ENCODE measurements around the gene PDE4D. TPM values are rescaled to one million over a fixed set of nuclear protein-coding genes. Genes with fewer than 3 reads are reported as not detected.

Gene PDE4D
- total RNA-seq, 1 donor from 2014 or later: 44.8 TPM

- no peak for TF ChIP-seq CTCF (IDR thresholded peaks at IDR 0.05)
- intact Hi-C loops (cut with DNase I): no loop called here
- H3K27me3 ChIP-seq: no peaks in the 10 kb centered on the region
- no peaks in the 10 kb centered on the region for H3K4me1 ChIP-seq
- DNase-seq (ENCODE audit: low spot score in 2 of 2): no peak
- H3K4me3 ChIP-seq: no peak overlapping the region
- H3K36me3 ChIP-seq: no peaks in the 10 kb centered on the region
- no peaks in the 10 kb centered on the region for H3K9me3 ChIP-seq
- no peak overlapping the region for H3K27ac ChIP-seq
These were observed 561.1 kb downstream of the PDE4D start for GRCh38 chr5:59332236-59332973.

- H3K9me3 ChIP-seq: no peaks in the 10 kb centered on the region
- H3K36me3 ChIP-seq: no peaks in the 10 kb centered on the region
- H3K27ac ChIP-seq: no peak overlapping the region
- intact Hi-C loops (cut with DNase I): no loop called here
- H3K4me3 ChIP-seq: no peak overlapping the region
- TF ChIP-seq CTCF (IDR thresholded peaks at IDR 0.05): no peak
- no peaks in the 10 kb centered on the region for H3K27me3 ChIP-seq
- no peaks in the 10 kb centered on the region for H3K4me1 ChIP-seq
- DNase-seq (ENCODE audit: low spot score in 2 of 2): no peak
These were observed 562.8 kb downstream of the PDE4D start for GRCh38 chr5:59330680-59331079.

- H3K4me3 ChIP-seq: no peak overlapping the region
- no peaks in the 10 kb centered on the region for H3K9me3 ChIP-seq
- no peaks in the 10 kb centered on the region for H3K27me3 ChIP-seq
- no peaks in the 10 kb centered on the region for H3K36me3 ChIP-seq
- no peaks in the 10 kb centered on the region for H3K4me1 ChIP-seq
- no peak for TF ChIP-seq CTCF (IDR thresholded peaks at IDR 0.05)
- no peak for DNase-seq (ENCODE audit: low spot score in 2 of 2)
- no peak overlapping the region for H3K27ac ChIP-seq
- intact Hi-C loops (cut with DNase I): no loop called here
These were observed 564.7 kb downstream of the PDE4D start for GRCh38 chr5:59328709-59329296.

GRCh38 chr5:59327191-59327980 lies 566.1 kb downstream of the PDE4D start:
- no peak overlapping the region for H3K27ac ChIP-seq

GRCh38 chr5:59326596-59326995 lies 566.9 kb downstream of the PDE4D start:
- H3K4me3 ChIP-seq: no peak overlapping the region

More at GRCh38 chr5:59327191-59327980, 566.1 kb downstream of the PDE4D start:
- no peak for TF ChIP-seq CTCF (IDR thresholded peaks at IDR 0.05)
- Histone ChIP-seq H3K27me3 (no peaks in the 10 kb centered on the region), H3K9me3 (no peaks in the 10 kb centered on the region), H3K36me3 (no peaks in the 10 kb centered on the region), H3K4me1 (no peaks in the 10 kb centered on the region), H3K4me3 (no peak overlapping the region)
- intact Hi-C loops (cut with DNase I): no loop called here
- DNase-seq (ENCODE audit: low spot score in 2 of 2): no peak

More at GRCh38 chr5:59326596-59326995, 566.9 kb downstream of the PDE4D start:
- TF ChIP-seq CTCF (IDR thresholded peaks at IDR 0.05): no peak
- no peaks in the 10 kb centered on the region for H3K9me3 ChIP-seq
- H3K4me1 ChIP-seq: peaks cover 0 to 2% of the 10 kb centered on the region in 2 donors
- DNase-seq (ENCODE audit: low spot score in 2 of 2): no peak
- intact Hi-C loops (cut with DNase I): no loop called here
- no peaks in the 10 kb centered on the region for H3K27me3 ChIP-seq
- no peak overlapping the region for H3K27ac ChIP-seq
- no peaks in the 10 kb centered on the region for H3K36me3 ChIP-seq
